PFSK-1 (cell line): Measurements from ENCODE around the gene GOLIM4.

Experiments used
- POLR2AphosphoS5 ChIP-seq: IDR thresholded peaks from 2 replicates; pipeline ENCODE4 v1.6.1; 2012; ENCODE audit warnings: low read depth, mild to moderate bottlenecking, control low read depth, low read length, moderate library complexity
- REST ChIP-seq, 2 experiments: IDR thresholded peaks; 2 replicates each; pipeline versions ENCODE4 v1.6.1 to v1.8.0; 2011 to 2012; ENCODE audit warnings: low read depth in 2 of 2, low read length in 2 of 2, control low read depth in 1 of 2, inconsistent platforms in 1 of 2, mild to moderate bottlenecking in 1 of 2, moderate library complexity in 1 of 2; ENCODE audit not compliant: insufficient read depth in 1 of 2
- TAF1 ChIP-seq: IDR thresholded peaks from 2 replicates; pipeline ENCODE4 v1.6.1; 2012; ENCODE audit warnings: low read length, control low read depth, borderline replicate concordance; ENCODE audit not compliant: insufficient read depth

GRCh38 chr3:168086541-168087260 is 9.0 kb downstream of the GOLIM4 start:
- no peak for TF ChIP-seq TAF1
- TF ChIP-seq POLR2AphosphoS5: no peak
- no peak for TF ChIP-seq REST (IDR thresholded peaks at IDR 0.05; ENCODE audit: insufficient read depth in 1 of 2, low read depth in 2 of 2, low read length in 2 of 2)
